Activated CD8-positive, alpha-beta memory T cell treated with anti-CD3 and anti-CD28 coated beads for 4 hours (primary cell): ENCODE data around the gene TLE2.
"Not testable (repeated sequence)": the region's sequence is repeated elsewhere in the genome, so short reads cannot be mapped to it uniquely, and the experiment has no call there.

Experiments used
- DNase-seq, 2 donors: peaks; one replicate each; pipeline ENCODE4 v3.0.0-alpha.2; 2020; ENCODE audit warnings: low read depth in 2 of 2

Gene TLE2

DNA sequence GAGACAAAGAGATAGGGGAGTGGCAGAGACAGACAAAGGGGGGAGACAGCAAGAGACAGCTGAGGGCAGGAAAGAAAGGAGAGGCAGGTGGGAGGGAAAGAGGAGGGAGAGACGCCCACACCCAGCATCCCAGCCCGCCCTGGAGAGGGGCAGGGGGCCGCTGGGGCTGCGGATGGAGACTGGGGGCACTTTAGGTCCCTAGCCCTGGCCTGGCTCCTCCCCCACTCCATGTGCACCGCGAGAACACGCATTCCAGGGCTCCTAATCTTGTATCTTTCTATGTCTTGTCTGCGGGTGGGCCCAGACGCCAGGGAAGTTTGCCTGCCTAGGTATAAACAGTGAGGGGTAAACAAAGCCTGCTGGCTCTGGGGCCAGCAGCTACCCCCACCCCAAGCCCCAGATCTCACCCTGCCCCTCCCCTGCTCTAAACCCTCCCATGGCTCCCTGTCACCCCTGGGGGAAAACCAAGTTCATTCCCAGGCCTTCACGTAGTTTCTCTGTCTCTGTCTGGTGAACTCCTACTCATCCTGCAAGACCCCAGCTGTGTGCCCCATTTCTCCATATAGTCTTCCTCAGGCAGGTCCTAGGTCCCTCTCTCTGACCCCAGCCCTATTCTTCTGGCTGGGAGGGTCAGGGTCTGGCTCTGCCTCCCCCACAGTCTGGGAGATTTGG is 27.5 kb upstream of the TLE2 start:
- DNase-seq: no peak

GRCh38 chr19:3055741-3056416 is 26.8 kb upstream of the TLE2 start:
- no peak for DNase-seq

DNA sequence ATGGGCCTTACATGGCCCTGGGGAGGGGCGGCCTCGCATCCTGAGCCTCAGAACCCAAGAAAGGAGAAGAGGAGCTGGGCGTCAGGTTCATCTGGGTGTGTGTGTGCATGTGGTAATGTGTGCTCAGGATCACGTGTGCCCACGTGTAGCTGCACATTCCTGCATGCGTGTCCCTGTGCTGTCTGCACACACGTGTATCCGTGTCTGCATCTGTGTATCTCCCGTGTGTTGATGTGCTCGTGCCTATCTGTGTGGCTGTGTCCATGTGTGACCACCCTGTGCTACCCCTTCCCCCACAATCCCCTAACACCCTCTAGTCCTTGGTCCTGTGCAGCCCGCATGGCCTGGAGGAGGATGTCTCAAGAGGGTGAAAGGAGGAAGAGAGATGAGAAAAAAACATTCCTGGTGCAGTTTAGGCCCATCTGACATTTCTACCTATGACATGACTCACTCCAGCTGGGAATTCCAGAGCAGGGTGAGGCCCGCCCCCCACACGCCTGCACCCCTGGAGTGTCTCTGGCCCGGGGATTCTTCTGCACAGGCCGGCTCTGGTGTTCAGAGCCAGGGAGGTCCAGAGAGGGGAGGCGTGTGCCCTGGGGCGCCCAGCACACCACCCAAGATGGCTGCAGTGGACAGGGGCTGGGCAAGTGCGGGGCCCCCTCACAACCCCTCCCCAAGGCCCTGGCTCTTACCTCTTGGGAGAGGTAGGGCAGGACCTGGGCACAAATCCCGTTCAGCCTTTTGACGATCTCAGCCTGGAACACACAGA is 26.1 kb upstream of the TLE2 start:
- DNase-seq: no peak

DNA sequence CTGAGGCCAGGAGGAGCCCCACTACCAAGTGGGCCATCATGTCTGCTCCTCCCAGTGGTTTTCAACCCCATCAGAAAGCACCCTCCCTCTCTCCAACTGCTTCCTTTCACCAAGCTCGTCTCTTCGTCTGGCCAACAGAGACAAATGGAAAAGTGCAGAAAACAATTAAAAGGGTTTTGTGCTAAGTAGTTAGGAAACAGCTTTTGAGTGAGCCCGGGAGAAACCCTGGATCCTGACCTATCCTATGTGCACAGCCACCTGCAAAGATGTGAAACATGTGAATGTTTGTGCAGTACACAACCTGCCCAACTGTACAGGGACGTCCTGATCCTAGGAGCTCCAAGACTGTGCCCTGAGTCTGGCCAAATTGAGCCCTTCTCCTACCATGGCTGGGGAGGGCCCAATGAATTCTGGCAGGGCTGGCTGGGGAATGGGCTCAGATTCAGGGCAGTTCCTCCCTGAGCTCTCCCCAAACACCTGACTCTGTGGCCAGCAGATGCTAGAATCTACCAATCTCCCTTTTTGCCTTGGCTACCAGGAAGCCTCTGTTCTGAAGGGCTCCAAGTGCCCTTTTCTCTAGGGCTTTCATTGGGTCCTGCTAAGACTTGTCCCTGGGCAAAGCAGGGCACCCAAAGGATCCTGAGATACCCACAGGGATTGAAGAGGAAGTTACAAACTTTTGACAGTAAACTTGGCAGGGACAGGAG is 25.3 kb upstream of the TLE2 start:
- no peak for DNase-seq

GRCh38 chr19:3053780-3054179 is 24.7 kb upstream of the TLE2 start:
- no peak for DNase-seq

DNA sequence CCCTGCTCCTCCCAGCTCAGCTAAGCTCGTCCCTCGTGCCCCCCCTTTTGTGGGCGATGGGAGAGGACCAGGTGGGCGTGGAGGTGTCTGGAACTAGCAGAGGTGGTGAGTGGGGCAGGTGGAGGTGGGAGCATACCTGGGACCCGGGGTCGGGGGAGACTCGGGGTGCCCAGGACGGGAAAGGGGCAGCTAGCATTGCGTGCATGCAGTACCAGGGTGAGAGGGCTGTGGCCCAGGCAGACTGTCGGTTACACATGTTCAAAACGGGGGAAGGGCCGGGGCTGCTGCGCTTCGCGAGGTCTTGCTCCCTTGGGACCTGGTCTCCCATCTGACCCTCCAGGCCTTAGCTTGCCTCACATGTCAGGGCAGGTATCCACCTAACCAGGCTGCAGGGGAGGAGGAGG is 24.1 kb upstream of the TLE2 start:
- no peak for DNase-seq

GRCh38 chr19:3050016-3050415 is 20.9 kb upstream of the TLE2 start:
- DNase-seq: not testable (repeated sequence)

DNA sequence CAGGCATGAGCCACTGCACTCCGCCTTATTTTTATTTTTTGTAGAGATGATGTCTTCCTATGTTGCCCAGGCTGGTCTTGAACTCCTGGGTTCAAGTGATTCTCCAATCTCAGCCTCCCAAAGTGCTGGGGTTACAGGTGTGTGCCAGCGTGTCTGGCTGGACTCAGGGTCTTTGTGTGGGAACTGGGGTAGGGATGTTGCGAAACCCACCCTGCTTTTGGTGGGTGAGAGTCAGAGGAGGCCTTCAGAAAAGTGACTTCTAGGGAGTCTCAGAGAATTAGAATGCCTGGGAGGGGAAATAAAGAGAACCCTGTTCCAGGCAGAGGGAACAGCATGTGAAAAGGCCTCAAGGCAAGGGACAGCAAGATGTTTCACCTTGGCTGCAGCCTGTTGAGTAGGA is 20.0 kb upstream of the TLE2 start:
- DNase-seq: no peak

- DNase-seq: no peak
Measured at GRCh38 chr19:3048190-3048533, 19.1 kb upstream of the TLE2 start.

- no peak for DNase-seq
Measured at GRCh38 chr19:3047496-3048189, 18.6 kb upstream of the TLE2 start.

GRCh38 chr19:3046698-3047495 is 17.8 kb upstream of the TLE2 start:
- DNase-seq: no peak

- DNase-seq: no peak
Measured at GRCh38 chr19:3045885-3046697, 17.0 kb upstream of the TLE2 start.

DNA sequence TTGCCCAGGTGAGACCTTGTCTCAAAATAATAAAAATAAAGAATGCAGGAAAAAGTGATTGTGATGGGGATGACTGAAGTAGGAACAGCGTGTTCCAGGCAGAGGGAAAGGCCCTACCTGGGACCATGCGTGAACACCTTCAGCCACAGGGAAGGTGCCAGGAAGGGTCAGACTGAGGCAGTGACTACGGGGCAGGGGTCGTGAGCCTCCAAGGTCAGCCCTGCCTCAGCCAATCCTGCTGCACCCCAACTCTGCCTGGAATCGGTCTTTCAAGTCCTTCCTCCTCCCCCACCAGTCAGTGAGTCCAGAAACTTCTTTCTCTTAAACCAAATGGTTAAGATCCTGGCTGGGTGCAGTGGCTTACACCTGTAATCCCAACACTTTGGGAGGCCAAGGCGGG is 16.1 kb upstream of the TLE2 start:
- DNase-seq: no peak

DNA sequence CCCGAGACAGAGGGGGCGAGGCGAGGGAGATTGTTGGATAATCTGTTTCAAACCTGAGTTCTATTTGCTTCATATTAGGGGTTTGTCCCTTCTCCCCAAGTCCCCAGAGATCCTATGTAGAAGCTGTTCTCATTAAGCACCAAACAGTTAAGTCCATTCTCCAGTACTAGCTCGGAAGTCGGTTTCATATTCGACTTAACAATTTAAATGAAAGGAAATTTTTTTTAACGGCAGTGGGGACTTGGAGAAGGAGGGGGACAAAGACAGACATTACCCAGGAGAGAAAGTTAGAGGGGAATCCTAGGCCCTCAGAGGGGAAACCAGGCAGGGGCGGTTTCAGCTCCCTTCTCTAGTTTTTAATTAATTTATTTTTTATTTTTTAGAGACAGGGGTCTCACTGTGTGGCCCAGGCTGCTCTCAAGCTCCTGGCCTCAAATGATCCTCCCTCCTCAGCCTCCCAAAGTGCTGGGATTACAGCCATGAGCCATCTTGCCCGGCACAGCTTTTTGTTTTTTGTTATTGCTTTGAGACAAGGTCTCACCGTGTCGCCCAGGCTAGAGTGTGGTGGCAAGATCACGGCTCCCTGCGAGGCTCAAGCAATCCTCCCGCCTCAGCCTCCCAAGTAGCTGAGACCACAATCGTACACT is 13.7 kb upstream of the TLE2 start:
- DNase-seq: no peak

- DNase-seq: no peak
Measured at GRCh38 chr19:3041761-3042620, 12.9 kb upstream of the TLE2 start.

DNA sequence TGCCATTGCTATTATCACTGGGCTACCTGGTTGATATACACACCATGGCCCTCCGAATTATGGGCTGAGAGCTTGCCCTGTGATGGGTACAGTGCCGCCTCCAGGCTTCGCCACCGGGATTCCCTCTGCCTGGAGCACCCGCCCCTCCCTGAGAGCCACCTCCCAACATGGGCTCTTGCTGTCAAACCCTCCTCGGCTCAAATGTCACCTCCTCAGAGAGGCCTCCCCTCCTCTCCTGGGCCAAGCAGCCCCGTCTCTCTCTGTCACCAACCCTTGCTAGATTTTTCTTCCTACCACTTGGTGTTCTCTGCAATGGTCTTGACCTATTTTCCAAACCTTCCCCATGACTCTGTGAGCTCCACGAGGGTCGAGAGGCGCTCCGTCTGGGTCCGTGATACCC is 12.2 kb upstream of the TLE2 start:
- DNase-seq: no peak

DNA sequence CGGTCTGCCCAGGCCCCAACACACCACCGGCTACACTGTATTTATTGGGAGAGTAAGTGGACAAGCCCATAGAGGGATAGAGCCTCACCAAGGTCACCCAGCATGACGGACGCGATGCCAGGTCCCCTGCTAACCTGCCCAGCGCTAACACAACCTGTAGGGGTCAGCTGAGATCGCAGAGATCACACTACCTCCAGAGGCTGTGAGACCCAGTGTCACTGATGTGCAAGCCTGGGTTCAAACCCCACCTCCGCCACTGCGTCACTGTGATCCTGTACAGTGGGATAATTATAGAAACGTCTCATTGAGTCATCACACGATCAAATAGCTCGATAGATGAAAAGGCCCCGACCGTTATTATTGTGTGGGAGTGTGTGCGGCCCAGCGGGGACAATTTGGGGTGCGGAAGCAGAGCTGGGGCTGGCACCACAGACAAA is 10.6 kb upstream of the TLE2 start:
- no peak for DNase-seq

- DNase-seq: no peak
Measured at GRCh38 chr19:3039125-3039524, 10.0 kb upstream of the TLE2 start.

DNA sequence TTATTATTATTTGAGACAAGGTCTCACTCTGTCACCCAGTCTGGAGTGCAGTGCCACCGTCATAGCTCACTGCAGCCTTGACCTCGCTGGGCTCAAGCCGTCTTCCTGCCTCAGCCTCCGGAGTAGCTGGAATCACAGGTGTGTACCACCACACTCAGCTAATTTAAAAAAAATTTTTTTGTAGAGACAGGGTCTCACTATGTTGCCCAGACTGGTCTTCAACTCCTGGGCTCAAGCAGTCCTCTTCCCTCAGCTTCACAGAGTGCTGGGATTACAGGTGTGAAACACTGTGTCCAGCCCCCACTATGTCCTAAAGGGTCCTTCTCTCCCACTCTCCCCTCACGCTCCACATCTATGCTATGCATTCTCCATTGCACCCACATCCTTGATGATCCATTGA is 9.1 kb upstream of the TLE2 start:
- no peak for DNase-seq
